NT2/D1 (cell line): ENCODE results near the gene CANT1.

Experiments used
- DNase-seq: peaks from one replicate; pipeline ENCODE4 v3.0.0-alpha.2; 2011; ENCODE audit warnings: low read depth, low spot score
- H3K27me3 ChIP-seq: 2 replicates; pipeline ENCODE4 v1.6.0; 2011; ENCODE audit warnings: mild to moderate bottlenecking; ENCODE audit not compliant: insufficient read length, insufficient read depth
- H3K36me3 ChIP-seq: 2 replicates; pipeline ENCODE4 v1.6.1; 2011; ENCODE audit warnings: mild to moderate bottlenecking, low read length, mixed read lengths; ENCODE audit not compliant: insufficient read depth, insufficient read length
- H3K4me1 ChIP-seq: 2 replicates; pipeline ENCODE4 v1.5.1; 2011; ENCODE audit not compliant: insufficient read depth, insufficient read length
- H3K4me3 ChIP-seq: 2 replicates; pipeline ENCODE4 v1.5.1; 2011; ENCODE audit warnings: low read depth; ENCODE audit not compliant: insufficient read length
- H3K9ac ChIP-seq: 2 replicates; pipeline ENCODE4 v1.6.0; 2011; ENCODE audit warnings: low read depth; ENCODE audit not compliant: insufficient read length
- H3K9me3 ChIP-seq: 2 replicates; pipeline ENCODE4 v1.5.1; 2011; ENCODE audit warnings: mild to moderate bottlenecking, low read length; ENCODE audit not compliant: insufficient read depth
- SUZ12 ChIP-seq: IDR thresholded peaks from 2 replicates; pipeline ENCODE4 v1.6.1; 2011; ENCODE audit not compliant: insufficient read length, insufficient read depth; ENCODE audit errors: extremely low read depth
- YY1 ChIP-seq: IDR thresholded peaks from 2 replicates; pipeline ENCODE4 v1.6.1; 2011; ENCODE audit not compliant: insufficient read length, insufficient read depth
- ZNF274 ChIP-seq: IDR thresholded peaks from 2 replicates; pipeline ENCODE4 v1.6.1; 2011; ENCODE audit warnings: mild to moderate bottlenecking, low read depth, low read length

The CANT1 gene

DNA sequence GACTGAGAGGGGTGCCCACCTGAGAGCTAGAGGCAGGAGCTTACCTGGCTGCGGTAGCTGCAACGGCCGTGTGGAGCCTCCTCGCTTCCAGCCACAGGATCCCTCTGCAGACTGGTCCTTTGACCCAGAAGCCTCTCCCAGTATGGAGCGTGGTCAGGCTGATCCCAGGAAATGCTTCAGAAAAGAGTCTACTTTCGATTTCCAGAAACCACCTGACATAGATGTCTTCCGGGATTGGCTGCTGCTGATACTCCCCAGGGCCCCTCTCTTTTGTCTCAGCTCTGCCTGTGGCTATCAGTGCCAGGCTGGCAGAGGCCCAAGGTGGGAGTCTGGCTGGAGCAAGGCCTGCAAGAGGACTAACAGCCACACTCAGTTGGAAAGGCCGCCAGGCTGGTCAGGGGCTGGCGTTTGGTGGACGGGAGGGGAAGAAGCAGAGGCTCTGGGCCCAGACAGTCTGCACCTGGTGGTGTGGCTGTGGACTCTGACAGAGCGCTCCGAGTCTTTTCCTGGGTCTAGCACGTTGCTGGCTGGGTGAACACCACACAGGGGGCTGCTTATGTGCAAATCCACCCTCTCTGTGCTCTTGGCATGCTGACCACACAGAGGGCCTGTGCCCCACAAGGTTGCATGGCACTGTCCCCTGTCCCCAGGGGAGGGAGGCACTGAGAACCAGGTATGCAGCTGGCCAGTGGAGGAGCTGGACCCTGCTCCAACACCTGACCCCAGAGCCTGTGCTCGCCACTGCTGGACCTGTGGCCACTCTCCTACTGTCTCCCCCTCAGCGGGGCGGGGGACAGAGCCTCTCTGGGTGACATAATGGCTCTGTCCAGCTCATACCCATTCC, 29.6 kb downstream of the CANT1 start, which contains the start of gene LGALS3BP:
Gene LGALS3BP, minus strand, starts transcription at position 144 of the 844 bp plus-strand sequence. CDS start 2,732 bp downstream, outside the sequence.
- Histone ChIP-seq H3K27me3 (no peaks in the 10 kb centered on the region), H3K4me3 (peak within 1 kb of the TSS; percentile 30), H3K9ac (peak within 1 kb of the TSS; percentile 70), H3K9me3 (no peaks in the 10 kb centered on the region), H3K36me3 (peaks cover 12% of the 10 kb centered on the region), H3K4me1 (peaks cover 43% of the 10 kb centered on the region)
- TF ChIP-seq YY1 (no peak), SUZ12 (no peak), ZNF274 (no peak)
- no peak for DNase-seq

DNA sequence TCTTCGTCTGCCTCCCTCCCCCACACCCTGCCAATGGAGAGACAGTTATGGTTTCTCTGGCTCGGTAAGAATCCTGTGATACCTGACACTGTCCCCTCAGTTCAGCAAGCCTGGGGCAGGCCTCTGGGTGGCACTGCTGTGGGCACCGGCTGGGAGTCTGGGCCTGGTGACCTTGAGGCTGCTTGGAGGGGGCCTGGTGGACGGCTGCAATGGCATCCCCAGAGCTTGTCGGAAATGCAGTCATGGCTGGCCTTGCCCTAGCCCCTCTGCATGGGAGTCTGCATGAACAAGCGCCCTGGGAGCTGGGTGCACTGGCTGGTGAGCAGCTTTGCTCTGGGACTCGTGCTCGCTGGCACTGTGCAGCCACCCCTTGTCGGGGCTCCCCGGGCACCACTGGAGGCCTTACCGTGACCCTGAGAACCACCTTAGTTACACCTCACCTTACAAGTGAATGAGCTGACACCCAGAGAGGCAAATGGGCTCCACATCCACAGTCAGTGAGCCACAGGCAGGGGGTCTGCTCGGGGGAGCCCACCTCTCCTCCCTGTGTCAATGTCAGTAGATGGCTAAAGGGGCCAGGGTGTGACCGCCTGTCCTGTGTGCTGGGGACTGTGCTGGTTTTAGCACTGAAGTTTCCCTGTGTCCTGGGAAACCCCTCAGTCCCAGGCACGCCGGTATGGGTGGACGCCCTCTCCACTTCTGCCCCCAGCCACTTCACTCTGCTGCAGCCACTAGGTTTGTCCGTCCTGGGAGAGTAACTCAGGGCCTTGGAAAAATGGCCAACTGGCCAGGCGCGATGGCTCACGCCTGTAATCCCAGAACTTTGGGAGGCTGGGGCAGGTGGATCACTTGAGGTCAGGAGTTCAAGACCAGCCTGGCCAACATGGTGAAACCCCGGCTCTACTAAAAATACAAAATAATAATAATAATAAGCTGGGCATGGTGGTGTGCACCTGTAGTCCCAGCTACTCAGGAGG, 31.3 kb downstream of the CANT1 start:
- Histone ChIP-seq H3K9ac (peak overlapping the region; percentile 39), H3K9me3 (no peaks in the 10 kb centered on the region), H3K27me3 (no peaks in the 10 kb centered on the region), H3K4me3 (no peak overlapping the region), H3K4me1 (peaks cover 50% of the 10 kb centered on the region), H3K36me3 (peaks cover 12% of the 10 kb centered on the region)
- TF ChIP-seq ZNF274 (no peak), YY1 (no peak), SUZ12 (no peak)
- no peak for DNase-seq

DNA sequence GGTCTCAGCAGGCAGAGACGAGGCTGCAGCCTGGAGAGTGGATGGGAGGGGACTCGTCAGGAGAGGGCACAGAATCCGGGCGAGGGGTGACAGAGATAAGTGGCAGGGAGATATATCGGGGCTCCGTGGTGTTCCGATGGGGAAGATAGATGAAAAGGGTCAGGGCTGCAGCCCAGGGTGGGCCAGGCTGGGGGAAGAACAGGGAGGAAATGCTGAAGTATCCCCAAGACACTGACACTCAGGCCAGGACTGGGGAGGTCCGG, 32.0 kb downstream of the CANT1 start:
- TF ChIP-seq YY1: no peak
- no peak for TF ChIP-seq ZNF274
- no peak for TF ChIP-seq SUZ12
- Histone ChIP-seq H3K9me3 (no peaks in the 10 kb centered on the region), H3K4me3 (no peak overlapping the region), H3K4me1 (peaks cover 56% of the 10 kb centered on the region), H3K36me3 (peaks cover 12% of the 10 kb centered on the region), H3K9ac (peak overlapping the region; percentile 39), H3K27me3 (no peaks in the 10 kb centered on the region)
- DNase-seq: no peak

DNA sequence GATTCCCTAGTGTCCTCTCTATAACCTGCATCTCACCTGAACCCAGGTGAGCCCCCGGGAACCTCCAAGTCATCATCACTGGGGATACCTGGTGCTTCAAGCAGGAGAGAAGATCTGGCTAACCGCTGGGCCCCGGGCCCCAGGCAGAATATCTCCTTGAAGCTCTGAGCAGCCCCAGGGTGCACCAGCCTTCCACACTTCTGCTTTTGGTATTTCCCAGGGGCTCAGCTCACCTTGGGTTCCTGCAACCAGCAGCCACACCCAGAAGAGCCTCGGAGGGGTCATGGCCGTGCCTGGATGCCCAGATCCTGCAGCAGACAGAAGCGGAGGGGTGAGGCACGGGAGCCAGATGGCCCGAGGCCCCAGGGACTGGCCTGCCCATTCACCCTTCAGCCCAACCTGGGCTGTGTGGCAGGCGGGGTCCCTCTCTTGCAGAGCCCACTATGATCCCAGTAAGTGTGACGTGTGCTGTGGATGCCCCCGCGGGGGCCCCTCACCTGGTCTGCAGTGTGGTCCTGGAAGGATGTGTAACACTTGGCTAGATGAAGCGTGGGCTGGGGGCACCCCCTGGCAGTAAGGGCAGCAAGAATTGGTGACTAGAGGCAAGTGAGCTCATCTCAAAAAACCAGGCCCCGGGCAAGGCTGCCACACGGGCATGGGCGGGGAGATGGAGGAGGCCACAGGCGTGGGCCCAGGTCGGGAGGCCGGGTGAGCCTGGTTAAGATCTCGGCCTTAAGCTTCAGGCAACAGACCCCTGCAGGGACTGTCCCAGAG, 32.5 kb downstream of the CANT1 start:
- H3K4me1 ChIP-seq: peaks cover 58% of the 10 kb centered on the region
- H3K27me3 ChIP-seq: no peaks in the 10 kb centered on the region
- H3K36me3 ChIP-seq: peaks cover 12% of the 10 kb centered on the region
- H3K9ac ChIP-seq: peak overlapping the region; percentile 28
- H3K9me3 ChIP-seq: no peaks in the 10 kb centered on the region
- DNase-seq: no peak
- H3K4me3 ChIP-seq: no peak overlapping the region
- no peak for TF ChIP-seq YY1
- TF ChIP-seq ZNF274: no peak
- TF ChIP-seq SUZ12: no peak

DNA sequence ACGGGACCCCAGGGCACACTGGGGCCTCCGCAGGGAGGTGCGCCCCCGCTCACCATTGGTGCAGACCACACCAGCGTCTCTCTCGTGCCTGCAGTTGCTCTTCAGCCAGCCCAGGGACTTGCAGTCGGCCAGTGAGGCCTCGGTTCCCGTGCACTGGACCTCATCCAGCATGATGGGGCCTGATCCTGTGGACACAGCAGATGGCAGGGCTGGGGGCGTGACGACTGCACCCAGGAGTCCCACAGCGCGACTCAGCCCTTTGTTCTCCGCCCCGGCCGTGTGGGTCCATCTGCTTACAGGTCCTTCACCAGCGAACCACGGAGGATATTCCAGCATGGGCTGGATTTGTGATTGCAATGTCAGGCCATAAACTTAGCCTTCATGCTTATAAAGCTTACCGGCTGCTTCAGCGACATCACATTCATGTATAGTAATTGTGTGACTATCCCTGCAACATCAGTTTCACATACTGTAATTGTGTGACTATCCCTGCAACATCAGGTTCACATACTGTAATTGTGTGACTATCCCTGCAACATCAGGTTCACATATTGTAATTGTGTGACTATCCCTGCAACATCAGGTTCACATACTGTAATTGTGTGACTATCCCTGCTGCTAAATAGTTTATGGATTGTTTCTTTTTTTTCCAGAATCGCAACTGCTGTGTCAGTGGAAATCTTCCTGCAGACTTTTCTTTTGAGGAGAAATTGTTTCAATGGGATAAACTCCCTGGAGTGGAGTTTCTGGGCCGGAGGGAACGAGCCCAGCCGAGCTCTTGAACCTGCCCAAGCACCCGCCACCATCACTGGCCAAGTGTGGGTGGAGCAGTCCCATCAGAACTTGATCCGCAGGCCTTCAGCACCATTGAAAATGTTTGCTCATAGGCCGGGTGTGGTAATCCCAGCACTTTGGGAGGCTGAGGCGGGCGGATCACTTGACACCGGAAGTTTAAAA, 34.7 kb downstream of the CANT1 start:
- Histone ChIP-seq H3K4me3 (no peak overlapping the region), H3K9me3 (no peaks in the 10 kb centered on the region), H3K4me1 (peaks cover 51% of the 10 kb centered on the region), H3K36me3 (peaks cover 17% of the 10 kb centered on the region), H3K9ac (no peak overlapping the region), H3K27me3 (no peaks in the 10 kb centered on the region)
- TF ChIP-seq SUZ12 (peak; percentile 70), YY1 (no peak)
- DNase-seq: no peak

DNA sequence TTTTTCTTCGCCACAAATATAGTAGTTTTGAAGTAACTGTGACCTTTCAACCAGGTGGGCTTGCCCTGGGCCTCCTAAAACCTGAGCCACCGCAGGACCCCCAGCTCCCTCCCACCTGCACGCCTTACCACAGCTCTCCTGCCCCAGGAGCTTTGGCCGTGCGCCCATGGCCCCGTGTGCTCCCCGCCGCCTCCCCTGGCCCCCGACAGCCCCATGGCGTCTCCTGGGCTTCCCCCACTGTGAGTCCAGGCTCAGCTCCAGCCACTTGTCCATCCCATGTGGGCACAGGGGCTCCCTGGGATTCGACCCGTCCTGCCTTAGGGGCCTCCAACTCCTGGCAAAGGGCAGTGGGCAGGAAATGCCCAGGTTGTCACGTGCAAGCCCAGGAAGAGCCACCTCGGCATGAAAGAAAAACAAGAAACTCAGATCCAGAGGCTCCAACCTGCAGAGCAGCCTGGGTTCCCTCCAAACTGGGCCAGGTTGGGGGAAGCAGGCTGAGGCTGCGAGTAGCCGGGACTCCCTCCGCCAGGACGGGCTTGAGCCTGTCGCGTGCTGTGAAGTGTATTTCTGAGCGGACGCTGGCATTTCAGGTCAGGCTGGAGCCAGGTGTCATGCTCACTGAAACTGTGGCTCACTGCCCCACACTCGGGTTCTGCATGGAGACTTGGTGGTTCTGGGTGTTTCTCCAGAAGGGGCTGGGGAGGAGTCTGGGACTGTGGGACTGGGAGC, 35.6 kb downstream of the CANT1 start:
- Histone ChIP-seq H3K4me3 (no peak overlapping the region), H3K9me3 (no peaks in the 10 kb centered on the region), H3K4me1 (peaks cover 49% of the 10 kb centered on the region), H3K9ac (no peak overlapping the region), H3K36me3 (peaks cover 21% of the 10 kb centered on the region), H3K27me3 (no peaks in the 10 kb centered on the region)
- DNase-seq: no peak
- TF ChIP-seq SUZ12 (no peak), ZNF274 (no peak), YY1 (no peak)
